PC-3 (cell line): ENCODE data around the gene MCEMP1. TPM values are rescaled to one million over a fixed set of nuclear protein-coding genes. Genes with fewer than 3 reads are reported as not detected.
A peak's percentile ranks its signal among the peaks of the same experiment; 100 is the strongest.

Experiments
- ATAC-seq: fragments of 200-7000 bp; cut with Tn5 transposase; 2 replicates; pipeline ENCODE4 v1.9.1; 2020; ENCODE audit warnings: mild to moderate bottlenecking, moderate library complexity
- BruUV-seq: library from RNA; stranded (reverse); fragments of 400-500 nt; replicated peaks from 2 replicates; lab custom pipeline; 2021; lab: Mats Ljungman, UMichigan
- CTCF ChIA-PET: fragments of 300-600 bp; sonication (Branson Sonifier 250); formaldehyde crosslinking; loops from one replicate; lab custom pipeline; 2022; ENCODE audit warnings: antibody characterized with exemption; lab: Charles Lee
- POLR2A ChIA-PET: fragments of 300-600 bp; sonication (Branson Sonifier 250); formaldehyde crosslinking; loops from one replicate; lab custom pipeline; 2022; ENCODE audit warnings: antibody characterized with exemption; ENCODE audit not compliant: unreplicated experiment; lab: Charles Lee
- DNase-seq: peaks from one replicate; pipeline ENCODE4 v3.0.0-alpha.2; 2015
- H2AFZ ChIP-seq: fragments of 300-600 bp; sonication (generic); 2 replicates; pipeline ENCODE4 v1.6.0; 2016; ENCODE audit warnings: antibody characterized with exemption, low read length
- H3F3A ChIP-seq: fragments of 300-600 bp; sonication (generic); one replicate; pipeline ENCODE4 v1.6.0; 2017; ENCODE audit warnings: antibody characterized with exemption, low read length, control low read depth, mild to moderate bottlenecking; ENCODE audit not compliant: unreplicated experiment
- H3K27ac ChIP-seq: fragments of 300-600 bp; sonication (generic); 2 replicates; pipeline ENCODE4 v1.5.1; 2016; ENCODE audit warnings: mild to moderate bottlenecking, low read length
- H3K27me3 ChIP-seq: fragments of 300-600 bp; sonication (generic); 2 replicates; pipeline ENCODE4 v1.6.1; 2016; ENCODE audit warnings: low read length, mixed read lengths
- H3K36me3 ChIP-seq: fragments of 300-600 bp; sonication (generic); 2 replicates; pipeline ENCODE4 v1.6.1; 2016; ENCODE audit warnings: low read depth, mixed run types, low read length, mixed read lengths
- H3K4me1 ChIP-seq: fragments of 300-600 bp; sonication (generic); 2 replicates; pipeline ENCODE4 v1.5.1; 2016; ENCODE audit warnings: low read length; ENCODE audit not compliant: insufficient read depth
- H3K4me2 ChIP-seq: fragments of 300-600 bp; sonication (generic); 2 replicates; pipeline ENCODE4 v1.6.0; 2016; ENCODE audit warnings: low read length
- H3K4me3 ChIP-seq: fragments of 300-600 bp; sonication (generic); 2 replicates; pipeline ENCODE4 v1.5.1; 2016; ENCODE audit warnings: mild to moderate bottlenecking, low read length, mixed read lengths
- H3K79me2 ChIP-seq: fragments of 300-600 bp; sonication (generic); 2 replicates; pipeline ENCODE4 v1.6.1; 2017; ENCODE audit warnings: low read length, mixed read lengths
- H3K9ac ChIP-seq: fragments of 300-600 bp; sonication (generic); 2 replicates; pipeline ENCODE4 v1.6.0; 2016; ENCODE audit warnings: mild to moderate bottlenecking, low read length
- H3K9me2 ChIP-seq: fragments of 300-600 bp; sonication (generic); replicated peaks from 2 replicates; pipeline ENCODE4 v1.6.1; 2016; ENCODE audit warnings: mixed run types, low read length, mixed read lengths
- H3K9me3 ChIP-seq: fragments of 300-600 bp; sonication (generic); 2 replicates; pipeline ENCODE4 v1.6.1; 2016; ENCODE audit warnings: low read length, mixed read lengths
- H4K20me1 ChIP-seq: fragments of 300-600 bp; sonication (generic); 2 replicates; pipeline ENCODE4 v1.6.1; 2016; ENCODE audit warnings: low read length, mixed read lengths
- EZH2 ChIP-seq: fragments of 300-600 bp; sonication (generic); IDR thresholded peaks from one replicate; pipeline ENCODE4 v1.6.1; 2017; ENCODE audit warnings: antibody characterized with exemption, mild to moderate bottlenecking, low read length; ENCODE audit not compliant: unreplicated experiment
- EZH2phosphoT487 ChIP-seq: fragments of 300-600 bp; sonication (generic); IDR thresholded peaks from 2 replicates; pipeline ENCODE4 v1.6.1; 2018; ENCODE audit warnings: mild to moderate bottlenecking, antibody characterized with exemption, low read length, borderline replicate concordance
- intact Hi-C: fragments of 100-400 bp; cut with micrococcal nuclease; formaldehyde crosslinking; loops from 2 replicates; pipeline ENCODE4 v1.9.0; 2023
- total RNA-seq: library from RNA; depleted of rRNA; stranded (reverse); fragments of >200 nt; gene quantifications from 2 replicates; pipeline ENCODE4 v1.2.3, GENCODE V29; 2014
- TF ChIP-seq, protein P1 (sequence below): fragments of 300-600 bp; sonication (generic); conservative IDR thresholded peaks from 2 replicates; pipeline ENCODE4 v1.5.1; 2017; ENCODE audit warnings: antibody characterized with exemption, low read depth, mild to moderate bottlenecking, low read length

MCEMP1 gene
- total RNA-seq, 1 experiment from 2014 or later, result not detected

DNA sequence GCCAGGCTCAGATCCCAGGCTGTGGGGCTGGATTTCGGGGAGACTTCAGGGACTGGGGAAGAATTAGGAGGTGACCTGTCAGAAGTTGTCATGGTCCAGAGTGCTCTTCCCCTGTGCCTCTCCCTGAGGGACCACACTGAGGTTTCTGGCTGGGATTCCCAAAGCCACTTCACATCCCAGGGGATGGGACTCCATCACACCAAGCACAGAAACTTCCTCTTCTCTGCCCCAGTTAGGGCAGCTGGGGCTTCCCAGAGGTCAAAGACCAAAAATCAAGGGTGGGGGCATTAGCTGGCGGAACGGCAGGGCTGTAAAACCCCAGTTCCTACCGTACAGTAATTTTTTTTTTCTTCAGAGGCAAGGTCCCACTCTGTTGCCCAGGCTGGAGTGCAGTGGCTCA lies 17.6 kb downstream of the MCEMP1 start:
- TF ChIP-seq, protein P1, sequence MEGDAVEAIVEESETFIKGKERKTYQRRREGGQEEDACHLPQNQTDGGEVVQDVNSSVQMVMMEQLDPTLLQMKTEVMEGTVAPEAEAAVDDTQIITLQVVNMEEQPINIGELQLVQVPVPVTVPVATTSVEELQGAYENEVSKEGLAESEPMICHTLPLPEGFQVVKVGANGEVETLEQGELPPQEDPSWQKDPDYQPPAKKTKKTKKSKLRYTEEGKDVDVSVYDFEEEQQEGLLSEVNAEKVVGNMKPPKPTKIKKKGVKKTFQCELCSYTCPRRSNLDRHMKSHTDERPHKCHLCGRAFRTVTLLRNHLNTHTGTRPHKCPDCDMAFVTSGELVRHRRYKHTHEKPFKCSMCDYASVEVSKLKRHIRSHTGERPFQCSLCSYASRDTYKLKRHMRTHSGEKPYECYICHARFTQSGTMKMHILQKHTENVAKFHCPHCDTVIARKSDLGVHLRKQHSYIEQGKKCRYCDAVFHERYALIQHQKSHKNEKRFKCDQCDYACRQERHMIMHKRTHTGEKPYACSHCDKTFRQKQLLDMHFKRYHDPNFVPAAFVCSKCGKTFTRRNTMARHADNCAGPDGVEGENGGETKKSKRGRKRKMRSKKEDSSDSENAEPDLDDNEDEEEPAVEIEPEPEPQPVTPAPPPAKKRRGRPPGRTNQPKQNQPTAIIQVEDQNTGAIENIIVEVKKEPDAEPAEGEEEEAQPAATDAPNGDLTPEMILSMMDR, result no peak
- no peak for TF ChIP-seq EZH2
- TF ChIP-seq EZH2phosphoT487, result no peak
- Histone ChIP-seq H3K9me3 (no peaks in the 10 kb centered on the region), H3K4me2 (no peak overlapping the region), H3K4me3 (no peak overlapping the region), H4K20me1 (no peaks in the 10 kb centered on the region), H3K4me1 (no peaks in the 10 kb centered on the region), H3K79me2 (no peaks in the 10 kb centered on the region), H2AFZ (no peak overlapping the region), H3K27ac (no peak overlapping the region), H3K9ac (no peak overlapping the region), H3K9me2 (no peaks in the 10 kb centered on the region), H3F3A (no peaks in the 10 kb centered on the region), H3K36me3 (no peaks in the 10 kb centered on the region), H3K27me3 (peaks cover 30% of the 10 kb centered on the region)
- intact Hi-C loops, result no loop called here
- ChIA-PET CTCF (no interaction called here), POLR2A (no interaction called here)
- no TSS peak for BruUV-seq
- ATAC-seq, result no peak
- DNase-seq, result no peak

DNA sequence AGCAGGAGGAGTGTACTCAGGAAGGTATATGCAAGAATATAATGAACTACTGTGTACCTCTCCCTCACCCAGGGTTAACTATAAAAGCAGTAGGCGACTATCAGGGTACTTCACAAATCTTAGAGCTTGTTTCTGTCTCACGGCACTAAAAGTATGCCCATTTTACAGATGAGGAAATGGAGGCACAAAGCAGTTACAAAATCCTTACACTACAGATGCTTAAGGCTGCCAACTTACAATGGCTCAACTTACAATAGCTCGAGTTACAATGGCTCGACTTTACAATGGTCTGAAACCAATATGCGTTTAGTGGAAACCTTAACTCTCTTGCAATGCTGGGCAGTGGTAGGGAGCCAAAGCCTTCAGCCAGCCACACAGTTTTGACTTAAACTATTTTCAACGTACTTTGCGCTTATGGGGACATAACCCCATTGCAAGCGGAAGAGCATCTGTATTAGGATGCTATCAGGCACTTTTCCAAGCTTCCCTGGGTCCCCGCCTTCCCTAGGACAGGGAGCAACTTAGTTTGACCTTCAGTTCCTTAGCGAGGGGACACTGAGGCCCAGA lies 20.9 kb downstream of the MCEMP1 start:
- no peak overlapping the region for H3K4me3 ChIP-seq
- H4K20me1 ChIP-seq, result no peaks in the 10 kb centered on the region
- H3K79me2 ChIP-seq, result no peaks in the 10 kb centered on the region
- ATAC-seq, result 0 out of 2 replicates have a peak, but pooled peaks have one; percentile 32
- no peaks in the 10 kb centered on the region for H3K4me1 ChIP-seq
- CTCF ChIA-PET, result no interaction called here
- no peak for DNase-seq
- H3K4me2 ChIP-seq, result no peak overlapping the region
- no peak overlapping the region for H2AFZ ChIP-seq
- H3F3A ChIP-seq, result no peaks in the 10 kb centered on the region
- peaks cover 33% of the 10 kb centered on the region for H3K27me3 ChIP-seq
- H3K9ac ChIP-seq, result no peak overlapping the region
- BruUV-seq, result no TSS peak
- H3K9me2 ChIP-seq, result no peaks in the 10 kb centered on the region
- TF ChIP-seq, protein P1, result no peak
- no peak for TF ChIP-seq EZH2
- TF ChIP-seq EZH2phosphoT487, result no peak
- intact Hi-C loops, result no loop called here
- no peaks in the 10 kb centered on the region for H3K36me3 ChIP-seq
- no peaks in the 10 kb centered on the region for H3K9me3 ChIP-seq
- H3K27ac ChIP-seq, result no peak overlapping the region
- POLR2A ChIA-PET, result interaction anchor here (0.6 kb wide), 1 partner anchor 1167 kb away, joined by 6 read pairs; the partner anchor contains the start of gene TNFSF9

DNA sequence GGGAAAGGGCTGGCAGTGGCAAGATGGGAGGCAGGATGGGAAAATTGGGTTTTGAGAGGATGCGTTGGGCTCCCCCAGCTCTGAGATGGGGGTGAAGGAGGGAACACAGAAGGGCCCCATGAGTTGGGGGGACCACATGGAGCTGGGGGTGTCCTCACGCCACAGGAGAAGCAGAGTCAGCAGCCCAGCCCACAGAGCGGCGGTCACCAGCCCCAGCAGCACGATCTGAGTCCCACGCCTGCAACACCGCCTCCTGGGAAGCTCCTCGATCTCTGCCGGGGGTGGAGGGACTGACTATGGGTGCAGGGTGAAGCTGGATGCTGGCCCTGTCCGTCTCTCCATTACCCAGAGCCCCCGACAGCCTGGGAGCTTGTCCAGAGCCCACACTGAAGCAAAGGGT lies 21.7 kb downstream of the MCEMP1 start:
- Histone ChIP-seq H3K4me1 (no peaks in the 10 kb centered on the region), H3K9ac (no peak overlapping the region), H4K20me1 (no peaks in the 10 kb centered on the region), H3K27me3 (peaks cover 33% of the 10 kb centered on the region), H2AFZ (no peak overlapping the region), H3K9me2 (no peaks in the 10 kb centered on the region), H3K9me3 (no peaks in the 10 kb centered on the region), H3K4me2 (no peak overlapping the region), H3K27ac (no peak overlapping the region), H3K4me3 (no peak overlapping the region), H3K36me3 (no peaks in the 10 kb centered on the region), H3F3A (no peaks in the 10 kb centered on the region), H3K79me2 (no peaks in the 10 kb centered on the region)
- no TSS peak for BruUV-seq
- POLR2A ChIA-PET, result no interaction called here
- CTCF ChIA-PET, result interaction anchor here (0.6 to 1.1 kb wide), 3 partner anchors 18 to 312 kb away, joined by 3 to 5 read pairs (median 4); partner anchors contain the start of gene TRAPPC5
- DNase-seq (no peak), ATAC-seq (0 out of 2 replicates have a peak, but pooled peaks have one; percentile 28)
- intact Hi-C loops, result no loop called here
- TF ChIP-seq EZH2, result no peak
- TF ChIP-seq, protein P1, result no peak
- no peak for TF ChIP-seq EZH2phosphoT487
